SK-N-SH treated with all-trans-retinoic acid at 6 μM for 48 hours (cell line): ENCODE results near the gene ASB17.

Experiments
- ARNTL ChIP-seq: fragments of 450-650 bp; formaldehyde crosslinking; IDR thresholded peaks from 2 replicates; pipeline ENCODE4 v1.5.0; 2020; ENCODE audit warnings: low read depth, mild to moderate bottlenecking, moderate library complexity, borderline replicate concordance
- BACH2 ChIP-seq: fragments of 250-450 bp; sonication (Bioruptor Pico); IDR thresholded peaks from 2 replicates; pipeline ENCODE4 v1.9.0; 2021; ENCODE audit warnings: mild to moderate bottlenecking, borderline replicate concordance
- PATZ1 ChIP-seq: fragments of 250-450 bp; sonication (Bioruptor Pico); IDR thresholded peaks from 2 replicates; pipeline ENCODE4 v1.8.0; 2020; ENCODE audit warnings: mild to moderate bottlenecking, moderate library complexity, borderline replicate concordance
- RARB ChIP-seq: fragments of 250-450 bp; sonication (Bioruptor Pico); IDR thresholded peaks from 2 replicates; pipeline ENCODE4 v1.8.0; 2021; ENCODE audit warnings: mild to moderate bottlenecking, moderate library complexity
- SNAI2 ChIP-seq: fragments of 250-450 bp; sonication (Bioruptor Pico); IDR thresholded peaks from 2 replicates; pipeline ENCODE4 v1.5.0; 2020; ENCODE audit warnings: mild to moderate bottlenecking, moderate library complexity
- TCF4 ChIP-seq: fragments of 250-450 bp; sonication (Bioruptor Pico); IDR thresholded peaks from 2 replicates; pipeline ENCODE4 v1.8.0; 2021; ENCODE audit warnings: mild to moderate bottlenecking, moderate library complexity, borderline replicate concordance
- TOX ChIP-seq: fragments of 250-450 bp; sonication (Bioruptor Pico); IDR thresholded peaks from 2 replicates; pipeline ENCODE4 v1.8.0; 2021; ENCODE audit warnings: mild to moderate bottlenecking, moderate library complexity, borderline replicate concordance
- ZFP30 ChIP-seq: fragments of 450-650 bp; formaldehyde crosslinking; IDR thresholded peaks from 2 replicates; pipeline ENCODE4 v1.5.0; 2022; ENCODE audit warnings: mild to moderate bottlenecking, moderate library complexity

- TF ChIP-seq TCF4 (CRISPR knock-in tag) (no peak), ARNTL (CRISPR knock-in tag) (no peak), TOX (no peak), PATZ1 (CRISPR knock-in tag) (no peak), ZFP30 (no peak), RARB (CRISPR knock-in tag) (no peak), SNAI2 (CRISPR knock-in tag) (no peak), BACH2 (CRISPR knock-in tag) (no peak)
Observed at GRCh38 chr1:75953461-75953860, 21.3 kb upstream of the ASB17 start.
